CD14-positive monocyte (primary cell): Measurements from ENCODE around the gene M6PR. TPM values are rescaled to one million over a fixed set of nuclear protein-coding genes. Genes with fewer than 3 reads are reported as not detected.

Experiments
- DNase-seq, 3 donors: peaks; one replicate each; pipeline ENCODE4 v3.0.0-alpha.2; 2011 to 2022
- H2AFZ ChIP-seq: 2 replicates; pipeline ENCODE4 v1.6.0; 2012; ENCODE audit warnings: mild to moderate bottlenecking, low read depth, low read length, inconsistent platforms; ENCODE audit not compliant: insufficient read depth, poor library complexity, severe bottlenecking
- H3K27ac ChIP-seq, 2 donors: 1 replicate in 1 of 2; 2 replicates in 1 of 2; pipeline ENCODE4 v1.5.1; 2012 to 2013; ENCODE audit warnings: low read length in 2 of 2, control low read depth in 1 of 2, inconsistent platforms in 1 of 2, low read depth in 1 of 2, mild to moderate bottlenecking in 1 of 2
- H3K27me3 ChIP-seq, 2 donors: one replicate each; pipeline versions ENCODE4 v1.6.0 to v1.6.1; 2011 to 2013; ENCODE audit warnings: low read length in 2 of 2; ENCODE audit not compliant: control insufficient read depth in 2 of 2, insufficient read depth in 2 of 2
- H3K36me3 ChIP-seq, 2 donors: replicated peaks in 1 of 2; 1 replicate in 1 of 2; 2 replicates in 1 of 2; pipeline versions ENCODE4 v1.5.1 to v1.6.1; 2012 to 2013; ENCODE audit warnings: low read length in 2 of 2, control low read depth in 1 of 2, inconsistent platforms in 1 of 2, mild to moderate bottlenecking in 1 of 2; ENCODE audit not compliant: insufficient read depth in 2 of 2, control insufficient read depth in 1 of 2
- H3K4me1 ChIP-seq, 2 donors: 1 replicate in 1 of 2; 2 replicates in 1 of 2; pipeline versions ENCODE4 v1.5.1 to v1.6.1; 2012 to 2013; ENCODE audit warnings: low read length in 2 of 2, control low read depth in 1 of 2, inconsistent platforms in 1 of 2, mild to moderate bottlenecking in 1 of 2, moderate library complexity in 1 of 2; ENCODE audit not compliant: insufficient read depth in 2 of 2, control insufficient read depth in 1 of 2
- H3K4me2 ChIP-seq: replicated peaks from 2 replicates; pipeline ENCODE3; 2012; ENCODE audit warnings: low read length, moderate library complexity, mild to moderate bottlenecking; ENCODE audit not compliant: poor library complexity, severe bottlenecking; ENCODE audit errors: extremely low read depth
- H3K4me3 ChIP-seq, 3 experiments: fragments of 200-600 bp in 1 of 3; sonication (generic) in 1 of 3; replicated peaks in 1 of 3; 1 replicate in 2 of 3; 2 replicates in 1 of 3; pipeline ENCODE4 v1.5.1; 2011 to 2013; ENCODE audit warnings: low read length in 3 of 3, mild to moderate bottlenecking in 3 of 3, control low read depth in 2 of 3, low read depth in 2 of 3, inconsistent platforms in 1 of 3, moderate library complexity in 1 of 3
- H3K79me2 ChIP-seq: 2 replicates; pipeline ENCODE4 v1.6.0; 2012; ENCODE audit warnings: mild to moderate bottlenecking, control low read depth, inconsistent platforms, low read length, moderate library complexity; ENCODE audit not compliant: insufficient read depth
- H3K9ac ChIP-seq: 2 replicates; pipeline ENCODE4 v1.6.0; 2017; ENCODE audit warnings: low read length, mild to moderate bottlenecking; ENCODE audit not compliant: insufficient read depth, poor library complexity, severe bottlenecking
- H3K9me3 ChIP-seq, 2 donors: replicated peaks in 1 of 2; 1 replicate in 1 of 2; 2 replicates in 1 of 2; pipeline versions ENCODE4 v1.5.1 to v1.6.1; 2012 to 2013; ENCODE audit warnings: low read length in 2 of 2, control low read depth in 1 of 2; ENCODE audit not compliant: control insufficient read depth in 1 of 2, insufficient read depth in 1 of 2
- H4K20me1 ChIP-seq: 2 replicates; pipeline ENCODE4 v1.6.0; 2012; ENCODE audit warnings: mild to moderate bottlenecking, low read length, control low read depth, moderate library complexity; ENCODE audit not compliant: insufficient read depth
- H3K27ac Mint-ChIP-seq, 7 donors: one replicate each; pipeline ENCODE4 v1.8.0; 2020; ENCODE audit warnings: mild to moderate bottlenecking in 7 of 7, mixed read lengths in 7 of 7, moderate library complexity in 6 of 7, inconsistent platforms in 2 of 7
- H3K27me3 Mint-ChIP-seq, 3 donors: one replicate each; pipeline ENCODE4 v1.8.0; 2021 to 2022; ENCODE audit warnings: low read depth in 3 of 3, mild to moderate bottlenecking in 3 of 3, mixed read lengths in 3 of 3, moderate library complexity in 3 of 3, inconsistent platforms in 1 of 3
- H3K36me3 Mint-ChIP-seq, 2 donors: one replicate each; pipeline ENCODE4 v1.8.0; 2020; ENCODE audit warnings: mixed read lengths in 2 of 2, inconsistent platforms in 1 of 2, mild to moderate bottlenecking in 1 of 2
- H3K4me1 Mint-ChIP-seq: one replicate; pipeline ENCODE4 v1.8.0; 2020; ENCODE audit warnings: mild to moderate bottlenecking, mixed read lengths
- H3K4me3 Mint-ChIP-seq, 2 donors: one replicate each; pipeline ENCODE4 v1.8.0; 2020; ENCODE audit warnings: mild to moderate bottlenecking in 2 of 2, mixed read lengths in 2 of 2, moderate library complexity in 1 of 2
- H3K9me3 Mint-ChIP-seq, 7 donors: one replicate each; pipeline ENCODE4 v1.8.0; 2020 to 2022; ENCODE audit warnings: mixed read lengths in 7 of 7, mild to moderate bottlenecking in 6 of 7, moderate library complexity in 6 of 7, inconsistent platforms in 2 of 7
- WGBS: methylation state at CpG from one replicate; pipeline ENCODE4 v1.1.5; 2013; ENCODE audit warnings: missing lambda C conversion rate; ENCODE audit not compliant: insufficient coverage; 5-methylcytosine and 5-hydroxymethylcytosine counted together
- intact Hi-C, 2 donors: fragments of 100-400 bp; cut with micrococcal nuclease; formaldehyde crosslinking; loops; one replicate each; pipeline versions ENCODE4 v1.15.0 to v1.15.1; 2023
- polyA plus RNA-seq, 3 donors: library from polyadenylated mRNA; depleted of rRNA in 1 of 3; unstranded in 2 of 3; stranded (reverse) in 1 of 3; fragments of 300-500 nt in 2 of 3; fragments of >200 nt in 1 of 3; fragmentation: Illumina TruSeq in 2 of 3; gene quantifications; 1 replicate in 2 of 3; 2 replicates in 1 of 3; pipeline ENCODE4 v1.2.3, GENCODE V29; 2012 to 2021
- TF ChIP-seq, protein P1 (sequence below): fragments of 200-600 bp; IDR thresholded peaks from one replicate; pipeline ENCODE4 v1.8.0; 2022; ENCODE audit warnings: antibody characterized with exemption, mild to moderate bottlenecking

M6PR gene
- polyA plus RNA-seq, 3 donors = 158 to 285 (median 268) TPM

DNA sequence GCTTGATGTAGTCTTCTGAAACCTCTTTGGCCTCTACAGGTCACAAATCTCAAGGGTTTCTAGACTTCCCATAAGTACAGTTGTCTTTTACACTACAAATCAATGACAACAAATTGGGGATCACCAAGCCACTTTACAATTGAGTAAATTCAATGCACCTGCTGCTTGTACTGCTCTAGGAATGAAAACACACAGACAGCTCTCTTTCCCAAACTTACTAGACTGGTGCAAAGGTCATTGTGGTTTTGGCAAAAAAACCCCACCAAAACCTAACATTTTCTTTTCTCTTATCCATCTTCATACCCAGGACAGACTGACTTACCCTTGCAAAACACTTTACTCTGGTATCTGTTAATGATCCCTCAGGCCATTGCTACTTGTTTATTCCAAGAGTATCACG, 2.7 kb downstream of the M6PR start:
- Histone ChIP-seq H3K27ac (peak overlapping the region in 1 of 2 donors; percentile 1), H3K79me2 (peaks cover 59% of the 10 kb centered on the region), H3K4me2 (no peak overlapping the region), H2AFZ (no peak overlapping the region), H3K9ac (no peak overlapping the region), H3K4me3 (no peak overlapping the region), H3K27me3 (no peaks in the 10 kb centered on the region), H4K20me1 (peaks cover 68% of the 10 kb centered on the region), H3K4me1 (peaks cover 25 to 41% of the 10 kb centered on the region in 2 donors), H3K36me3 (peaks cover 43 to 58% of the 10 kb centered on the region in 2 donors), H3K9me3 (no peaks in the 10 kb centered on the region)
- no peak overlapping the region for H3K4me3 Mint-ChIP-seq
- H3K9me3 Mint-ChIP-seq = no peaks in the 10 kb centered on the region
- H3K4me1 Mint-ChIP-seq = peaks cover 38% of the 10 kb centered on the region
- peaks cover 48 to 51% of the 10 kb centered on the region in 2 donors for H3K36me3 Mint-ChIP-seq
- peaks cover 0 to 2% (median 0%) of the 10 kb centered on the region in 3 donors for H3K27me3 Mint-ChIP-seq
- intact Hi-C loops = no loop called here
- WGBS = no CpG with 5 or more reads among the region's 1 CpG
- no peak for DNase-seq
- TF ChIP-seq, protein P1, sequence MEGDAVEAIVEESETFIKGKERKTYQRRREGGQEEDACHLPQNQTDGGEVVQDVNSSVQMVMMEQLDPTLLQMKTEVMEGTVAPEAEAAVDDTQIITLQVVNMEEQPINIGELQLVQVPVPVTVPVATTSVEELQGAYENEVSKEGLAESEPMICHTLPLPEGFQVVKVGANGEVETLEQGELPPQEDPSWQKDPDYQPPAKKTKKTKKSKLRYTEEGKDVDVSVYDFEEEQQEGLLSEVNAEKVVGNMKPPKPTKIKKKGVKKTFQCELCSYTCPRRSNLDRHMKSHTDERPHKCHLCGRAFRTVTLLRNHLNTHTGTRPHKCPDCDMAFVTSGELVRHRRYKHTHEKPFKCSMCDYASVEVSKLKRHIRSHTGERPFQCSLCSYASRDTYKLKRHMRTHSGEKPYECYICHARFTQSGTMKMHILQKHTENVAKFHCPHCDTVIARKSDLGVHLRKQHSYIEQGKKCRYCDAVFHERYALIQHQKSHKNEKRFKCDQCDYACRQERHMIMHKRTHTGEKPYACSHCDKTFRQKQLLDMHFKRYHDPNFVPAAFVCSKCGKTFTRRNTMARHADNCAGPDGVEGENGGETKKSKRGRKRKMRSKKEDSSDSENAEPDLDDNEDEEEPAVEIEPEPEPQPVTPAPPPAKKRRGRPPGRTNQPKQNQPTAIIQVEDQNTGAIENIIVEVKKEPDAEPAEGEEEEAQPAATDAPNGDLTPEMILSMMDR = no peak
- H3K27ac Mint-ChIP-seq = peak overlapping the region in 1 of 7 donors; percentile 13

DNA sequence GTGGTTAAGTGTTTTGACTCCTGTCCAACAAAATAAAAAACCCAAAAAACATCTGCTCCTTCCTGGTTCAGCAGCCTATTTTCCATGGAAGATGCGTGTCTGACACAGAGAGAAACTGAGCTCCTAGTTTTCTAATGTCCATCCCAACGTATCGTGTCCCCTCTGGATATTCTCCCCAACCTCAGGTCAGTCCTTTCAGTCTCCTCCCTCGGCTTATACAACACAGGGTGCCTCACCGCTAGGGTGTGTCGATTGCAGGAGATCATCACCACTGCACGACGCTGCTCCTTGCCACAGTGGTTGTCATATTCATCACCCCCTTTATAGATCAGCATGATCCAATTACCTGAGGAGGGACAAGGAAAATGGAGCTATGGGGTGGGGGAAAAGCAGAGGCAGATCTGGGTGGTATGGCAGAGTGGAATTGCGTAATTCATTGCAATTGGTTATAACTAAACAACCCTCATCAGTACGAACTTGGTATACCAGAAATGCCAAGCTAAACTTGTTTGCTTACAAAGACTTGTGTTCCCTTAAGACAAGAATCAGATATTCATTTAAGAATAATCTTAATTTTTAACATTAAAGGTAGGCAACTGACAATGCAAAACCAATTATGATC, 5.8 kb downstream of the M6PR start:
- Histone ChIP-seq H3K4me3 (no peak overlapping the region), H3K27ac (no peak overlapping the region), H3K4me1 (peaks cover 18 to 21% of the 10 kb centered on the region in 2 donors), H2AFZ (no peak overlapping the region), H3K4me2 (no peak overlapping the region), H3K27me3 (no peaks in the 10 kb centered on the region), H3K9ac (no peak overlapping the region), H4K20me1 (peaks cover 68% of the 10 kb centered on the region), H3K36me3 (peaks cover 47 to 70% of the 10 kb centered on the region in 2 donors), H3K9me3 (no peaks in the 10 kb centered on the region), H3K79me2 (peaks cover 44% of the 10 kb centered on the region)
- no peak overlapping the region for H3K4me3 Mint-ChIP-seq
- no peaks in the 10 kb centered on the region for H3K9me3 Mint-ChIP-seq
- WGBS = 97% methylated on average over 4 of the region's 10 CpGs
- TF ChIP-seq, protein P1 = no peak
- DNase-seq = no peak
- intact Hi-C loops = no loop called here
- no peaks in the 10 kb centered on the region for H3K27me3 Mint-ChIP-seq
- H3K4me1 Mint-ChIP-seq = peaks cover 20% of the 10 kb centered on the region
- H3K36me3 Mint-ChIP-seq = peaks cover 56 to 63% of the 10 kb centered on the region in 2 donors
- peak overlapping the region in 1 of 7 donors; percentile 53 for H3K27ac Mint-ChIP-seq
